Measurements from ENCODE around the gene SPPL3.
"Not testable (repeated sequence)": the region's sequence is repeated elsewhere in the genome, so short reads cannot be mapped to it uniquely, and the experiment has no call there.

Gene SPPL3

DNA sequence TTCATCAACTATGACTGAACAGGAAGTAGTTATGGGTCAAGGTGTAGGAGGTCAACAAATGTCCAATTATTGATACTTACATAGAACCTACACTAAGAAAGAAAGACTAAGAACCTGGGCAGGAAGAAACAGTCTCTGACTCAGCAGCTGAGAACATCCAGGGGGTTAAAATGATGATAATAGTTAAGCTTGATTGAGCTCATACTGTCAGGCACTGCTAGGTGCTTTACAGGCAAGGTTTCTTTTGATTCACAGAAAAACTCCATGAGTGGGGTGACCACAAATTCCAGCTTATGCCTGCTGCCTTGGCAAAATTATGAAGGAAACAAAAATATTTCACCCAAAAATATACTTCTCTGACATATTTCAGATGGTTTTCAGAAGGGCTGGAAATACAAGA is 103.5 kb downstream of the SPPL3 start:
- no peak for DNase-seq (ENCODE audit: low read depth)
- no peak overlapping the region for H3K4me3 ChIP-seq (replicated peaks; ENCODE audit: low read depth, low read length)

DNA sequence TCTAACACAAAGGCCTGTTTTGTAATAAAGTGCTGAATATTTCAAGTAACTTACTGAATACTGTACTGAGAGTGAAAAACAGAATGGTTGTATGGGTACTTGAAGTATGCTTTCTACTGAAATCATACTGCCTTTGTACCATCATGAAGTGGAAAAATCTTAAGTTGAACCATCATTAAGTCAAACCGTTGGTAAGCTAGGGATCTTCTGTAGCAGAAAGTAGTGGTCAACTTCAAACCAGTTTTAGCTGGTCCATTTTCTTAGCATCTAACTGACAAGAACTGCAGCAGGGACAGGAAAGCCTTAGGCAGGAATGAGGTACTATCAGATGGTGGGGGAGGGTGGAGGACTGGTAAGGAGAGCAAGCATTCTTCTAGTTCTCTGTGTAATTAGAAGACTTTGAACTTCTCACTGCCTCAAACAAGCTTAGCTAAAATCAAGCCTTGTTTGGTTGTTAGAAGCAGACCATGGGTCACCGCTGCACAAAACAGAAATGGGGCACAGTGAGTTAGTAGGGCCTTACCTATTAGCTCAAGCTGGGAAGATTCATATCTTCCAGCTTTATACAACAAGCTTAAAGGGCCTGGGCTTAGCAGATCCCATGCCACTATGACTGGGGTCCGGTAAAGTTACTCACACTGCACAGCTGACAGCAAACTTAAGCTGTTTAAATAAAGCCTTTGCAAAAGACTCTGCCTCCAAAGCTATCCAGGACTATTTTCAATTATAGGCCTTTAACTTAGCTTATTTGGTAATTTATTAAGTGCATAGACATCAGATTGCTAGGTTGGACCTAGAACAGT is 104.7 kb downstream of the SPPL3 start:
- DNase-seq (ENCODE audit: low read depth) = no peak
- TF ChIP-seq, protein P1, sequence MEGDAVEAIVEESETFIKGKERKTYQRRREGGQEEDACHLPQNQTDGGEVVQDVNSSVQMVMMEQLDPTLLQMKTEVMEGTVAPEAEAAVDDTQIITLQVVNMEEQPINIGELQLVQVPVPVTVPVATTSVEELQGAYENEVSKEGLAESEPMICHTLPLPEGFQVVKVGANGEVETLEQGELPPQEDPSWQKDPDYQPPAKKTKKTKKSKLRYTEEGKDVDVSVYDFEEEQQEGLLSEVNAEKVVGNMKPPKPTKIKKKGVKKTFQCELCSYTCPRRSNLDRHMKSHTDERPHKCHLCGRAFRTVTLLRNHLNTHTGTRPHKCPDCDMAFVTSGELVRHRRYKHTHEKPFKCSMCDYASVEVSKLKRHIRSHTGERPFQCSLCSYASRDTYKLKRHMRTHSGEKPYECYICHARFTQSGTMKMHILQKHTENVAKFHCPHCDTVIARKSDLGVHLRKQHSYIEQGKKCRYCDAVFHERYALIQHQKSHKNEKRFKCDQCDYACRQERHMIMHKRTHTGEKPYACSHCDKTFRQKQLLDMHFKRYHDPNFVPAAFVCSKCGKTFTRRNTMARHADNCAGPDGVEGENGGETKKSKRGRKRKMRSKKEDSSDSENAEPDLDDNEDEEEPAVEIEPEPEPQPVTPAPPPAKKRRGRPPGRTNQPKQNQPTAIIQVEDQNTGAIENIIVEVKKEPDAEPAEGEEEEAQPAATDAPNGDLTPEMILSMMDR (IDR thresholded peaks at IDR 0.05; ENCODE audit: low read length, missing control alignments) = no peak
- no peak overlapping the region for H3K4me3 ChIP-seq (replicated peaks; ENCODE audit: low read depth, low read length)

More for the DNA sequence above, 103.5 kb downstream of the SPPL3 start:
- TF ChIP-seq, protein P1 (IDR thresholded peaks at IDR 0.05; ENCODE audit: low read length, missing control alignments) = no peak

DNA sequence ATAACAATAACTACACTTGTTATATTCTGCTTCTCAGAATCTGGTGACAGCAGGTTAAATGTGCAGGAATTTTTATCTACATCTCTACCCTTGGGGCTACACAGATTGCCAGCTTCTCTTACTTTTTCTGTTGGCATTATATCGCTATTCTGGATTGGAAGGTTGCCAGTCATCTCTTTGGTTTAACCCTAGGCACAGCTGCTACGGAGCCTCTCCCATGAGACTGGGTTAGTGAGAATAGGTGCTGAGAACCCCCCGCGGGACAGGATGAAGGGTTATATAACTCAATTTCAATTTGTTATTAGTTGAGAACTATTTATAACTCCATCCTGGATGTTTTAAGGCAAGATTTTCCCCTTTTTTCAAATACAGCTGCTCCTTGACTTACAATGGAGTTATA is 105.5 kb downstream of the SPPL3 start:
- TF ChIP-seq, protein P1 (IDR thresholded peaks at IDR 0.05; ENCODE audit: low read length, missing control alignments) = no peak
- no peak overlapping the region for H3K4me3 ChIP-seq (replicated peaks; ENCODE audit: low read depth, low read length)

DNA sequence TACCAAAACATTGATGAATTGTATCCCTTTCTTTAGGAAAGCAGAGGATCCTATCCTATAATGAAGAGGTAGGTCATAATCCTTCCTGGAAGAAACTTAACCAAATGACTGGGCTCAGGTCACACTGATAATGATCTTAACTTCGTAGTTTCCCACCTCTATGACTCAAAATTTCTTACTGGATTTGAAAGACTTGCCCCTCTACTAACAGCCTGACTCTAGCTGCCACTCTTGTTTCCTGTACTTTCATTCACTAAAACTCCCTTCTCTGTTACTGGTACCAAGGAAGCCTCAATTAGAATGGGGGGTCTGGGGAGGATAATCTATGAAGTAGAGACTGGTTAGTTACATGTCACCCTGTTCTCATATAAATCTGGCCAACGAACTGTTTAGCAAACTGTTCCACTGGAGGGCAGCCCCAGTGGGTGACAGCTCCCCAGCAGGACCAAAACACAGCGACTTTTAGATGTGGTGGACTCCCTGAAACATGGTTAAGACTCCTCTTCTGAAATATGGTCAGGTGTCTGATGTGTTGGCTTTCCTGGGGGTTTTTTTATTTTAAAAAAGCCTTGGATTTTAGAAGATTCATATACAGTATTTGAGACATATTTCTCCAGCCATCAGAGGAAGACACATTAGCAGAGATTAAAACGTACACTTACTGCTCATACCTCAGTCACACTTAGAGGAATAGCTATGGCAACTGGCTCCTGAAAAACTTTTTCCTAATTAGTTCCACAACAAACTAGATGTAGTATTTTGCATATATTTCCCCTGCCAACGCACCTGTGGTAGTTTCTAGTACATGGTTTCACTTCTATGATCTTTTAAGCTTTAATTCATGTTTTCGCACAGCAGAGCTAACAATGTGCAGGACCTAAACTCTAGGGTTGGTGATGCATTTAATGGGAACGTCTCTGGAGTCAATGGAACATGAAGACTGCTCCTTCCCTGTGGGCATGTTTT is 106.2 kb downstream of the SPPL3 start:
- H3K4me3 ChIP-seq (replicated peaks; ENCODE audit: low read depth, low read length) = no peak overlapping the region
- DNase-seq (ENCODE audit: low read depth) = no peak
- TF ChIP-seq, protein P1 (IDR thresholded peaks at IDR 0.05; ENCODE audit: low read length, missing control alignments) = no peak

More for the DNA sequence above, 105.5 kb downstream of the SPPL3 start:
- DNase-seq (ENCODE audit: low read depth) = no peak

DNA sequence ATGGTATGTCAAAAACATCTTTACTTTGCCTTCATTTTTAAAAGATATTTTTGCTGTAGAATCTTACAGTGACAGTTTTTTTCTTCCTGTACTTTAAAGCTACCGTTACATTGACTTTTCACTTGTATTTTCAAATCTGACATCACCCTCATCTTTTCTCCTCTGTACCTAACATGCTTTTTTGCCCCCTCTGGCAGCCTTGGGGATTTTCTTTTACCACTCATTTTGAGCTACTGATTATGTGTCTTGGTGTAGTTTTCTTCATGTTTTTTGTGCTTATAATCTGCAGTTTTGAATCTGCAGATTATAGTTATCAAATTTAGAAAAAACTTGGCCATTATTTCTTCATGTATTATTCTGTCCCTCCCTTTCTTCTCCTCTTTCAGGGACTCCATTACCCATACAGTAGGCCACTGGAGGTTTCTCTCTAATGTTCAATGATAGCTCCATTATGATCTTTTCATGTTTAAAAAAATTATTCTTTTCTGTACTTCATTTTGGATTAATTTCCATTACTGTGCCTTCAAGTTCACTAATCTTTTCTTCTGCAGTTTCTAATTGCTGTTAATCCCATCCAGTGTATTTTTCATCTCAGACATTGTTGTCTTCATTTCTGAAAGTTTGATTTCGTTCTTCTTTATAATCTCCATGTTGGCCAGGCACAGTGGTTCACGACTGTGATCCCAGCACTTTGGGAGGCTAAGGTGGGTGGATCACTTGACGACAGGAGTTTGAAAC is 108.5 kb downstream of the SPPL3 start:
- DNase-seq (ENCODE audit: low read depth) = no peak
- TF ChIP-seq, protein P1 (IDR thresholded peaks at IDR 0.05; ENCODE audit: low read length, missing control alignments) = no peak

DNA sequence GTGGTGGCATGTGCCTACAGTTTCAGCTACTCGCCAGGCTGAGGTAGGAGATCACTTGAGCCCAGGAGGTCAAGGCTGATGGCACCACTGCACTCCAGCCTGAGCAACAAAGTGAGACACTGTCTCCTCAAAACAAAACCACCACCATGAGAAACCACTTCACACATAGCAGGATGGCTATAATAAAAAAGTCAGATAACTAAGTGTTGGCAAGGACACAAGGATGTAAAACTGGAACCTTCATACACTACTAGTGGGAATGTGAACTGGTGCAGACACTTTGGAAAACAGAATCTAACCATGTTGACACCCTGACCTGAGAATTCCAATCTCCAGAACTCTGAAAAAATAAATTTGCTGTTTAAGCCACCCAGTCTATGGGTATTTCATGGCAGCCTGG is 110.8 kb downstream of the SPPL3 start:
- no peak for DNase-seq (ENCODE audit: low read depth)
- H3K4me3 ChIP-seq (replicated peaks; ENCODE audit: low read depth, low read length) = no peak overlapping the region
- TF ChIP-seq, protein P1 (IDR thresholded peaks at IDR 0.05; ENCODE audit: low read length, missing control alignments) = no peak

More for the DNA sequence above, 108.5 kb downstream of the SPPL3 start:
- H3K4me3 ChIP-seq (replicated peaks; ENCODE audit: low read depth, low read length) = no peak overlapping the region

DNA sequence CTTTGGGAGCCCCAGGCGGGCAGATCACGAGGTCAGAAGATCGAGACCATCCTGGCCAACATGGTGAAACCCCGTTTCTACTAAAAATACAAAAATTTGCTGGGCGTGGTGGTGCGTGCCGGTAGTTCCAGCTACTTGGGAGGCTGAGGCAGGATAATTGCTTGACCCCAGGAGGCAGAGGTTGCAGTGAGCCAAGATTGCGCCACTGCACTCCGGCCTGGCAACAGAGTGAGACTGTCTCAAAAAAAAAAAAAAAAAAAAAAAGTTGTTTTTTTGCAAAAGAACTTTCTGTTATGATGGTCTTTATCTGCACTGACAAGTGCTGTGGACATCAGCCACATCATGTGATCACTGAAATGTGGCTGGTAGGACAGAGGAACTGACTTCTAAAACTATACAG is 111.7 kb downstream of the SPPL3 start:
- H3K4me3 ChIP-seq (replicated peaks; ENCODE audit: low read depth, low read length) = not testable (repeated sequence)
- DNase-seq (ENCODE audit: low read depth) = peak; percentile 6

Data from fibroblast of pulmonary artery (primary cell).